Head of caudate nucleus (tissue), 42 donors: ENCODE results near the gene PCDHA6.
"Not testable (repeated sequence)": the region's sequence is repeated elsewhere in the genome, so short reads cannot be mapped to it uniquely, and the experiment has no call there.

Source experiments
- DNase-seq, 42 donors: peaks; one replicate each; pipeline versions ENCODE4 v3.0.0 to v3.0.0-alpha.2; 2020 to 2021; ENCODE audit warnings: mixed read lengths in 7 of 42
- intact Hi-C: fragments of 100-400 bp; cut with DNase I; formaldehyde crosslinking; loops from one replicate; pipeline ENCODE4 v1.15.0; 2022

The PCDHA6 gene

GRCh38 chr5:140808889-140809291 is 18.9 kb upstream of the PCDHA6 start:
- intact Hi-C loops = no loop called here
- DNase-seq = no peak

GRCh38 chr5:140821375-140822280 is 6.1 kb upstream of the PCDHA6 start, which contains the start of gene PCDHA5:
Gene PCDHA5 (plus strand): TSS chr5:140821613.
- peak in 26 of 42 donors; percentile 22 to 79 (median 49) for DNase-seq
- intact Hi-C loops = no loop called here

GRCh38 chr5:140822281-140822629 is 5.5 kb upstream of the PCDHA6 start:
- intact Hi-C loops = no loop called here
- no peak for DNase-seq

GRCh38 chr5:140822969-140823368 is 4.8 kb upstream of the PCDHA6 start:
- intact Hi-C loops, DNase-seq: not testable (repeated sequence)

GRCh38 chr5:140823475-140823874 is 4.3 kb upstream of the PCDHA6 start:
- no peak for DNase-seq
- intact Hi-C loops = no loop called here

GRCh38 chr5:140828362-140828737 is 590 bp downstream of the PCDHA6 start:
- intact Hi-C loops = no loop called here
- DNase-seq = peak in 1 of 42 donors; percentile 19

GRCh38 chr5:140829511-140830501 is 2.0 kb downstream of the PCDHA6 start:
- DNase-seq, intact Hi-C loops: not testable (repeated sequence)

- DNase-seq = peak in 3 of 42 donors; percentile 34 to 63 (median 56)
- intact Hi-C loops = no loop called here
These were observed 6.2 kb downstream of the PCDHA6 start, which contains the start of gene PCDHA7 for GRCh38 chr5:140833993-140834392. Gene PCDHA7 (plus strand): TSS chr5:140834269. CDS start chr5:140834384, 115 bp downstream.

- DNase-seq, intact Hi-C loops: not testable (repeated sequence)
These were observed 6.8 kb downstream of the PCDHA6 start for GRCh38 chr5:140834439-140835008.

GRCh38 chr5:140835622-140836510 is 8.1 kb downstream of the PCDHA6 start:
- intact Hi-C loops = no loop called here
- DNase-seq = no peak

- peak in 17 of 42 donors; percentile 21 to 84 (median 50) for DNase-seq
These were observed 13.5 kb downstream of the PCDHA6 start, which contains the start of gene PCDHA8 for GRCh38 chr5:140840978-140841962. Gene PCDHA8 (plus strand): TSS chr5:140841187. CDS start chr5:140841322, 135 bp downstream.

GRCh38 chr5:140842798-140843733 is 15.3 kb downstream of the PCDHA6 start:
- no peak for DNase-seq
- intact Hi-C loops = no loop called here

More at GRCh38 chr5:140840978-140841962, 13.5 kb downstream of the PCDHA6 start, which contains the start of gene PCDHA8:
- intact Hi-C loops = no loop called here

- intact Hi-C loops, DNase-seq: not testable (repeated sequence)
These were observed 20.7 kb downstream of the PCDHA6 start, which contains the start of gene PCDHA9 for GRCh38 chr5:140848139-140849102. Gene PCDHA9 (plus strand): TSS chr5:140848382. CDS start chr5:140848496, 114 bp downstream.
